Measurements from ENCODE around the gene CERS6. TPM values are rescaled to one million over a fixed set of nuclear protein-coding genes. Genes with fewer than 3 reads are reported as not detected.
A peak's percentile ranks its signal among the peaks of the same experiment; 100 is the strongest.

Gene CERS6
- total and polyA plus RNA-seq, 4 donors = 4.3 to 10.6 (median 6.4) TPM

GRCh38 chr2:168716839-168717238 is 260.8 kb downstream of the CERS6 start:
- no peak for DNase-seq
- no peaks in the 10 kb centered on the region for H3K27me3 ChIP-seq (ENCODE audit: control insufficient read depth in 1 of 2, insufficient read depth in 2 of 2, low read length in 1 of 2)
- intact Hi-C loops (cut with DNase I) = no loop called here
- peaks cover 0 to 2% of the 10 kb centered on the region in 2 donors for H3K4me1 ChIP-seq (ENCODE audit: control insufficient read depth in 1 of 2, insufficient read depth in 2 of 2, low read length in 2 of 2)
- no peaks in the 10 kb centered on the region for H3K9me3 ChIP-seq (ENCODE audit: control insufficient read depth, low read length)
- no peak for ATAC-seq (ENCODE audit: low FRiP score)
- no peak overlapping the region for H3K27ac ChIP-seq (ENCODE audit: low read depth in 1 of 2, low read length in 2 of 2)
- no peak overlapping the region for H3K4me3 ChIP-seq (ENCODE audit: low read length in 2 of 2)
- no peaks in the 10 kb centered on the region for H3K36me3 ChIP-seq (ENCODE audit: control insufficient read depth in 1 of 2, insufficient read depth in 2 of 2, low read length in 1 of 2)

- H3K9me3 ChIP-seq (ENCODE audit: control insufficient read depth, low read length) = peaks cover 4% of the 10 kb centered on the region
- peaks cover 0 to 2% of the 10 kb centered on the region in 2 donors for H3K4me1 ChIP-seq (ENCODE audit: control insufficient read depth in 1 of 2, insufficient read depth in 2 of 2, low read length in 2 of 2)
- H3K36me3 ChIP-seq (ENCODE audit: control insufficient read depth in 1 of 2, insufficient read depth in 2 of 2, low read length in 1 of 2) = no peaks in the 10 kb centered on the region
- H3K4me3 ChIP-seq (ENCODE audit: low read length in 2 of 2) = no peak overlapping the region
- H3K27ac ChIP-seq (ENCODE audit: low read depth in 1 of 2, low read length in 2 of 2) = no peak overlapping the region
- ATAC-seq (ENCODE audit: low FRiP score) (no peak), DNase-seq (no peak)
- intact Hi-C loops (cut with DNase I) = no loop called here
- no peaks in the 10 kb centered on the region for H3K27me3 ChIP-seq (ENCODE audit: control insufficient read depth in 1 of 2, insufficient read depth in 2 of 2, low read length in 1 of 2)
- 40 to 47% methylated on average over 3 of the region's 3 CpGs for WGBS, 2 donors
Observed at GRCh38 chr2:168717790-168718502, 261.9 kb downstream of the CERS6 start.

- H3K4me1 ChIP-seq (ENCODE audit: control insufficient read depth in 1 of 2, insufficient read depth in 2 of 2, low read length in 2 of 2) = peaks cover 0 to 2% of the 10 kb centered on the region in 2 donors
- no peak overlapping the region for H3K4me3 ChIP-seq (ENCODE audit: low read length in 2 of 2)
- no peak for DNase-seq
- no peaks in the 10 kb centered on the region for H3K36me3 ChIP-seq (ENCODE audit: control insufficient read depth in 1 of 2, insufficient read depth in 2 of 2, low read length in 1 of 2)
- WGBS, 2 donors = 44 to 53% methylated on average over 2 of the region's 2 CpGs
- no peaks in the 10 kb centered on the region for H3K27me3 ChIP-seq (ENCODE audit: control insufficient read depth in 1 of 2, insufficient read depth in 2 of 2, low read length in 1 of 2)
- H3K9me3 ChIP-seq (ENCODE audit: control insufficient read depth, low read length) = peaks cover 4% of the 10 kb centered on the region
- no peak for ATAC-seq (ENCODE audit: low FRiP score)
- intact Hi-C loops (cut with DNase I) = no loop called here
- no peak overlapping the region for H3K27ac ChIP-seq (ENCODE audit: low read depth in 1 of 2, low read length in 2 of 2)
Observed at GRCh38 chr2:168718622-168719021, 262.6 kb downstream of the CERS6 start.

DNA sequence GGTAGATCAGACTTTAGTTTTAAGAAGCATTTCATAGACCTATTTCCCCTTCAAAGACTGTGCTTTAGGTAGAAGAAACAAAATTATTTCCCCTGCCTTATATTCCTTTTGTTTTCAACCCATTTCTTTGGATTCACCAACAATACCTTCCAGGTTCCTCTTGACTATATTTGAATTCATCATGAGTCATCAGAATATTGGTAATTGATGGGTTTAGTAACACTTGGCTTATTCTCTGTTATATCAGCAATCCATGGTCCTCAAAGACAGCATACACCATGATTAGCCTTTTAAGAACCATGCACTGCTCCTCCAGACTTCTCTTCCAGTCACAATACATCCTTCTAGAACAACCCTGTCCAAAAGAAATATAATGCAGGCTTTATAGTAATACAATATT is 263.4 kb downstream of the CERS6 start:
- ATAC-seq (ENCODE audit: low FRiP score) = no peak
- Histone ChIP-seq H3K9me3 (ENCODE audit: control insufficient read depth, low read length) (peaks cover 4% of the 10 kb centered on the region), H3K36me3 (ENCODE audit: control insufficient read depth in 1 of 2, insufficient read depth in 2 of 2, low read length in 1 of 2) (no peaks in the 10 kb centered on the region), H3K4me3 (ENCODE audit: low read length in 2 of 2) (no peak overlapping the region), H3K4me1 (ENCODE audit: control insufficient read depth in 1 of 2, insufficient read depth in 2 of 2, low read length in 2 of 2) (peaks cover 0 to 2% of the 10 kb centered on the region in 2 donors), H3K27me3 (ENCODE audit: control insufficient read depth in 1 of 2, insufficient read depth in 2 of 2, low read length in 1 of 2) (no peaks in the 10 kb centered on the region), H3K27ac (ENCODE audit: low read depth in 1 of 2, low read length in 2 of 2) (no peak overlapping the region)
- DNase-seq = no peak
- intact Hi-C loops (cut with DNase I) = no loop called here

DNA sequence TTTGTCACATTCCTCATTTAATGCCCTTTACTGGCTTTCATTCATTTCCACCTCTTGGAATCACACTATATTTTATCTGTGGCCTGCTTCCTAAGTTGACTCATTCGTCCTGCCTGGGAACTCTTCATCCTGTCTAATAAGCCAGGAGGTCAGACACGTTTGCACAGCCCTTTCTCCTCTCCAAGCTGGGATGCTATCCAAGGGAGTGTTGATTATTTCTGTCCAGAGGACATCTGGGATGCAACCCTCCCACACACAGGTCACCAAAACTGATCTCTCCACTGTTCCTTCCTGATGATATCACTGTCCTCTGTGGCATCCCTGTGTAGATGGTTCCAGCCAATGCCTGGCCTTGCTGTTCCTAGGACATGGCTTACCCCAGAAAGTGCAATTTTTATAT is 266.5 kb downstream of the CERS6 start:
- Histone ChIP-seq H3K36me3 (ENCODE audit: control insufficient read depth in 1 of 2, insufficient read depth in 2 of 2, low read length in 1 of 2) (no peaks in the 10 kb centered on the region), H3K4me1 (ENCODE audit: control insufficient read depth in 1 of 2, insufficient read depth in 2 of 2, low read length in 2 of 2) (peaks cover 0 to 2% of the 10 kb centered on the region in 2 donors), H3K27ac (ENCODE audit: low read depth in 1 of 2, low read length in 2 of 2) (no peak overlapping the region), H3K27me3 (ENCODE audit: control insufficient read depth in 1 of 2, insufficient read depth in 2 of 2, low read length in 1 of 2) (no peaks in the 10 kb centered on the region), H3K4me3 (ENCODE audit: low read length in 2 of 2) (no peak overlapping the region), H3K9me3 (ENCODE audit: control insufficient read depth, low read length) (peaks cover 4% of the 10 kb centered on the region)
- intact Hi-C loops (cut with DNase I) = no loop called here
- ATAC-seq (ENCODE audit: low FRiP score) (peak; percentile 44), DNase-seq (no peak)
- WGBS, 2 donors = 57 to 59% methylated on average over 2 of the region's 2 CpGs

- ATAC-seq (ENCODE audit: low FRiP score) = no peak
- intact Hi-C loops (cut with DNase I) = no loop called here
- no peak overlapping the region for H3K27ac ChIP-seq (ENCODE audit: low read depth in 1 of 2, low read length in 2 of 2)
- peaks cover 4% of the 10 kb centered on the region for H3K9me3 ChIP-seq (ENCODE audit: control insufficient read depth, low read length)
- H3K27me3 ChIP-seq (ENCODE audit: control insufficient read depth in 1 of 2, insufficient read depth in 2 of 2, low read length in 1 of 2) = no peaks in the 10 kb centered on the region
- no peaks in the 10 kb centered on the region for H3K4me1 ChIP-seq (ENCODE audit: control insufficient read depth in 1 of 2, insufficient read depth in 2 of 2, low read length in 2 of 2)
- H3K4me3 ChIP-seq (ENCODE audit: low read length in 2 of 2) = no peak overlapping the region
- WGBS, 2 donors = 51 to 80% methylated on average over 3 of the region's 3 CpGs
- no peaks in the 10 kb centered on the region for H3K36me3 ChIP-seq (ENCODE audit: control insufficient read depth in 1 of 2, insufficient read depth in 2 of 2, low read length in 1 of 2)
- no peak for DNase-seq
Observed at GRCh38 chr2:168723275-168723899, 267.3 kb downstream of the CERS6 start.

DNA sequence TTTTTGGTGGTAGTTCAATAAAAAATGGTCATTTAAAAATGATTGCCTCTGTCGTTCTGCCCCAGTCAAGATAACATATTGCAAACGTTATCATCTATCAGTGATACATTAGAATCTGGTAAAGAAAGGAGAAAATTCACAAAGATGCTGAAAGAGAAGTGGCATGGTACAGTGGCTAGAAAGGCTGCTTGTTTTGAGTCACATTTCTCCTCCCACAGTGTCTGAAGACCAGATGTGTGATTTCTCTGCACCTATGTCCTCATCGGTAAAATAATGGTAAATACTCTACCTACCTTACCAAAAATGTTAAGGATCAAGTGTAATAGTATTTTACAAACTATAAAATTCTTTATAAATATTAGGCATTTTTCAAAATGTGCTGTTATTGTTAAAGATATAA is 270.3 kb downstream of the CERS6 start:
- 68 to 92% methylated on average over 3 of the region's 3 CpGs for WGBS, 2 donors
- no peak for DNase-seq
- no peak for ATAC-seq (ENCODE audit: low FRiP score)
- Histone ChIP-seq H3K4me1 (ENCODE audit: control insufficient read depth in 1 of 2, insufficient read depth in 2 of 2, low read length in 2 of 2) (no peaks in the 10 kb centered on the region), H3K4me3 (ENCODE audit: low read length in 2 of 2) (no peak overlapping the region), H3K27me3 (ENCODE audit: control insufficient read depth in 1 of 2, insufficient read depth in 2 of 2, low read length in 1 of 2) (no peaks in the 10 kb centered on the region), H3K27ac (ENCODE audit: low read depth in 1 of 2, low read length in 2 of 2) (no peak overlapping the region), H3K9me3 (ENCODE audit: control insufficient read depth, low read length) (peaks cover 4% of the 10 kb centered on the region), H3K36me3 (ENCODE audit: control insufficient read depth in 1 of 2, insufficient read depth in 2 of 2, low read length in 1 of 2) (no peaks in the 10 kb centered on the region)
- intact Hi-C loops (cut with DNase I) = no loop called here

- DNase-seq (no peak), ATAC-seq (ENCODE audit: low FRiP score) (no peak)
- 74 to 81% methylated on average over 3 to 5 of the region's 5 CpGs for WGBS, 2 donors
- Histone ChIP-seq H3K27ac (ENCODE audit: low read depth in 1 of 2, low read length in 2 of 2) (no peak overlapping the region), H3K27me3 (ENCODE audit: control insufficient read depth in 1 of 2, insufficient read depth in 2 of 2, low read length in 1 of 2) (no peaks in the 10 kb centered on the region), H3K36me3 (ENCODE audit: control insufficient read depth in 1 of 2, insufficient read depth in 2 of 2, low read length in 1 of 2) (no peaks in the 10 kb centered on the region), H3K9me3 (ENCODE audit: control insufficient read depth, low read length) (no peaks in the 10 kb centered on the region), H3K4me1 (ENCODE audit: control insufficient read depth in 1 of 2, insufficient read depth in 2 of 2, low read length in 2 of 2) (no peaks in the 10 kb centered on the region), H3K4me3 (ENCODE audit: low read length in 2 of 2) (no peak overlapping the region)
- intact Hi-C loops (cut with DNase I) = no loop called here
Observed at GRCh38 chr2:168727904-168728470, 271.9 kb downstream of the CERS6 start.

DNA sequence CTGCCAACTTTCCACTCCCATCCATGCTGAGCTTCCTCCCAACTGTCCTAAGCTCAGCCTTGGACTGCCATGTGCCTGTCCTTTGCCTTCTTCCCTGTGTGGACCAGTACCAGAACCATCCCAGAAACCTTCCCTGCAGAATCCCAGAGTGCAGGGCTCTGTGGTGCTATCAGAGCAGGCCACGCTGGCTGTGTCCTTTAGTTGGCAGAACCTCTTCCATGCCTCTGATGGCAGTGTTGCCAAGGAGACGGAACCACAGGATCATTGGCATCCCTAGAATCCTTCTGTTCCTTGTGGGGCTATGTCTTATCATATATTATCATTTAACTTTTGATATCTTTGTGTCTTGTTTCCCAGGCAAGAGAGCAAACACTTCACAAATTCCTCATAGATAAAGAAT is 273.4 kb downstream of the CERS6 start:
- Histone ChIP-seq H3K36me3 (ENCODE audit: control insufficient read depth in 1 of 2, insufficient read depth in 2 of 2, low read length in 1 of 2) (no peaks in the 10 kb centered on the region), H3K27ac (ENCODE audit: low read depth in 1 of 2, low read length in 2 of 2) (no peak overlapping the region), H3K4me1 (ENCODE audit: control insufficient read depth in 1 of 2, insufficient read depth in 2 of 2, low read length in 2 of 2) (no peaks in the 10 kb centered on the region), H3K9me3 (ENCODE audit: control insufficient read depth, low read length) (no peaks in the 10 kb centered on the region), H3K27me3 (ENCODE audit: control insufficient read depth in 1 of 2, insufficient read depth in 2 of 2, low read length in 1 of 2) (no peaks in the 10 kb centered on the region), H3K4me3 (ENCODE audit: low read length in 2 of 2) (no peak overlapping the region)
- no peak for ATAC-seq (ENCODE audit: low FRiP score)
- WGBS, 2 donors = 91 to 94% methylated on average over 2 of the region's 2 CpGs
- DNase-seq = no peak
- intact Hi-C loops (cut with DNase I) = no loop called here
